Spleen (tissue), 7 donors: ENCODE measurements around the gene TMEM117.

Experiments
- POLR2A ChIP-seq, 3 donors: fragments of 450-650 bp; IDR thresholded peaks; one replicate each; pipeline ENCODE4 v1.5.1; 2017; ENCODE audit warnings: antibody characterized with exemption in 3 of 3, mild to moderate bottlenecking in 1 of 3
- POLR2AphosphoS5 ChIP-seq, 3 donors: sonication (generic); formaldehyde crosslinking; IDR thresholded peaks; one replicate each; pipeline ENCODE4 v1.5.1; 2017; ENCODE audit warnings: antibody characterized with exemption in 3 of 3
- TF ChIP-seq, protein P1 (sequence below), 11 experiments: fragments of 200-600 bp in 7 of 11; fragments of 450-650 bp in 4 of 11; sonication (generic) in 4 of 11; IDR thresholded peaks in 8 of 11; conservative IDR thresholded peaks in 3 of 11; 1 replicate in 7 of 11; 2 replicates in 4 of 11; pipeline versions ENCODE4 v1.4.0 to v1.8.0; 2016 to 2021; ENCODE audit warnings: antibody characterized with exemption in 11 of 11, inconsistent platforms in 4 of 11, mild to moderate bottlenecking in 1 of 11
- donor health status: DM: no; HTN: no; CAD: no; lungs with moderate emphysema.
- donor health status: DM: no; HTN: no; CAD: no.
- donor health status: DM: no; HTN: no; CAD: no.

DNA sequence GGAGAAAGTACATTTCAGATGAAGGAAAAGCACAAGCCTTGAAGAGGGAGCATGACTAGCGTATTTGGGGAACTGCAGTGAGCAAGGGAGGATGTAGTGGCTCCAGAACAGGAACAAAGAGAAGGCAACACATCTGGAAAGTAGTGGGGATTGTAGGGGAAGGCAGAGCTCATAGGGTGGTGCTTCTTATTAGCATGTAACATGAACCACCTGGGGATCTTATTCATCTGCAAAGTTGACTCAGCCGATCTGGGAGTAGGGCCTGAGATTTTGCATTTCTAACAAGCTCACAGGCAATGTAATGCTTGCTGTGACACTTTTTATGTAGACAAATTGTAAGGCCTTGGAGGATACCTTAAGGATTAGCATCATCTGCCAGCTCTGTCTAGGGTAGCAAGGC lies 592.9 kb downstream of the TMEM117 start:
- TF ChIP-seq, protein P1, sequence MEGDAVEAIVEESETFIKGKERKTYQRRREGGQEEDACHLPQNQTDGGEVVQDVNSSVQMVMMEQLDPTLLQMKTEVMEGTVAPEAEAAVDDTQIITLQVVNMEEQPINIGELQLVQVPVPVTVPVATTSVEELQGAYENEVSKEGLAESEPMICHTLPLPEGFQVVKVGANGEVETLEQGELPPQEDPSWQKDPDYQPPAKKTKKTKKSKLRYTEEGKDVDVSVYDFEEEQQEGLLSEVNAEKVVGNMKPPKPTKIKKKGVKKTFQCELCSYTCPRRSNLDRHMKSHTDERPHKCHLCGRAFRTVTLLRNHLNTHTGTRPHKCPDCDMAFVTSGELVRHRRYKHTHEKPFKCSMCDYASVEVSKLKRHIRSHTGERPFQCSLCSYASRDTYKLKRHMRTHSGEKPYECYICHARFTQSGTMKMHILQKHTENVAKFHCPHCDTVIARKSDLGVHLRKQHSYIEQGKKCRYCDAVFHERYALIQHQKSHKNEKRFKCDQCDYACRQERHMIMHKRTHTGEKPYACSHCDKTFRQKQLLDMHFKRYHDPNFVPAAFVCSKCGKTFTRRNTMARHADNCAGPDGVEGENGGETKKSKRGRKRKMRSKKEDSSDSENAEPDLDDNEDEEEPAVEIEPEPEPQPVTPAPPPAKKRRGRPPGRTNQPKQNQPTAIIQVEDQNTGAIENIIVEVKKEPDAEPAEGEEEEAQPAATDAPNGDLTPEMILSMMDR (IDR thresholded peaks at IDR 0.05 in 8 of 11, conservative IDR thresholded peaks at IDR 0.05 in 3 of 11): no peak
- TF ChIP-seq POLR2A (IDR thresholded peaks at IDR 0.05): no peak
- TF ChIP-seq POLR2AphosphoS5 (IDR thresholded peaks at IDR 0.05): no peak
